HG03520 (cell line): ENCODE results near the gene TMEM43.

ENCODE experiments used
- ATAC-seq: cut with Tn5 transposase; IDR thresholded peaks from one replicate; pipeline ENCODE4 v1.9.1; 2021; ENCODE audit warnings: mild to moderate bottlenecking, moderate library complexity; ENCODE audit not compliant: unreplicated experiment

The TMEM43 gene

DNA sequence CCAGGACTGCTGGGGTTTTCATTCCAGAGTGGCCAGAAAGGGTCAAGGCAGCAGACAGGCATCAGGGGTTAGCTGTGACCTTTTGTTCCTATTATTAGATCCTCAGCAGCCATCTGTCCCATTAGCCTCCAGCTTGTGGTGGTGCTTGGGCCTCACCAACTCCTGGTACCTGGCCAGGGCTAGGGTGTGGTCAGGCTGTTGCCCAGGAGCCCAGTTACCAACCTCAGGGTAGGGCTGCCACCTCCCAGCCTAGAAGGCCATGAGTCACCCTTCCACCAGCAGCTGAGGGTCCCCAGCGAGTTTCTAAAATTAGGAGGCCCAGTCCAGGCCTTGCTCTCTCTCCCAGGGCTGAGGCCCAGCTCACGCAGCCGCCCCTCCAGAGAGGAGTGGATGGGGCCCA is 12.2 kb downstream of the TMEM43 start:
- ATAC-seq: no peak

- ATAC-seq: no peak
Measured at GRCh38 chr3:14137445-14137844, 12.6 kb downstream of the TMEM43 start.

DNA sequence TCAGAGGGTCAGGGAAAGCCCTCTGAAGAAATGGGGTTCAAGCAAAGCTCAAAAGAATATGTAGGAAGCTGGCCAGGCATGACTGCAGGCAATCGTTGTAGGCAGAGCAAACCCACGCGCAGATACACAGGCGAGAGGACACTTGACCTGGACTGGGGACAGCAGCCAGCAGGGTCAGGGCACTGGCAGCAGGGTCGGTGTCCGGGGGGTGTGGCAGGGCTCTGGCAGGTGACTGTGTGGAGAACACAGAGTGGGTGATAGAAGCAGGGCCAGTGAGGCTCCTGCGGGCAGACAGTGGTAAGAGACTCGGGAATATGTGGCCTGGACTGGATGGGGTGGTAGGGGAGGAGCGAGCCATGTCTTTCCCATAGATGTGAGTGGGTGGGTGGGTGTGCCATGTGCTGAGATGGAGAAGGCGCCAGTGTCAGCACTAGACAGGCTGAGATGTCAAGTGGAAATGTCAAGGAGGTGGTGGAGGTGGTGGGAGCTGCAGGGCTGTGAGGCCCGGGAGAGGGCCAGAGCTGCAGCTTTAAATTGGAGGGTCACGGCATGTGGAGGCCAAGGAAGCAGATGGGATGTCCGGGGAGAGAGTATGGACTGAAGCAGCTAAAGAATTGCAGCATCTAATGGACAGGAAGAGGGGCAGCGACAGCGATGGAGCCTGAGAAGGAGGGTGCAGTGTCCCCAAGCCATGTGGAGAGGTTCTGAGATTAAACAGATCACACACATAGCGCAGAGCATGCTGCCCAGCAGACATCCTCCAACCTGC is 13.4 kb downstream of the TMEM43 start:
- no peak for ATAC-seq

DNA sequence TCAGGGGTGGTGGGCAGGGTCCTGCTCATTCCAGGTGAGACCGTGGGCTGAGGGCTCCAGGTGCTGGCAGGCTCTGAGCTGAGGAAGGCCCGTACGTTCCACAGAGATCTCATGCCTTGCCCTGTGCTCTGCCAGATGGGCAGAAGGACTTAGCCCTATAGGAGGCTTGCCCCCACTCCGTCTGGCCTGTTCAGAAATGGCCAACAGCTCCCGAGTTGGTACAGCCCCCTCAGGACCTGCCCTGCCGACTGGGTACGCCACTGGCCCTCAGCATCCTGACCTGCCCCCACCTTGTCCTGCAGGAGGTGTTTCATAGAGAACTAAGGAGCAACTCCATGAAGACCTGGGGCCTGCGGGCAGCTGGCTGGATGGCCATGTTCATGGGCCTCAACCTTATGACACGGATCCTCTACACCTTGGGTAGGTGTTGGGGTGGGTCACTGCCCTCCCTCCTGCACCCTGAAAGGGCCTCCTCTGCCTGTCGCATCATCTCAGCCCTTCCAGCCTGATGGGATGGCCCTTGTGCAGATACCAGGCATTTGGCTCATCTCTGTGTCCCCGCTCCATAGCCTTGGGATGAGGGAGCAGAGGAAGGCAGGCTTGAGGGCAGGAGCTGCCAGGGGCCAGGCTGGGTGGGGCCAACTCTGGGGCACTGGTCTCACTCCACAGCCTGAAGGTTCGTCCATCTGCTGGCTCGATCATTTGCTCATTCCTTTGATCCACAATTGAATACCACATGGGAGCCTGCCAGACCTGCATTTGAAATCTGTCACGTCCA is 14.2 kb downstream of the TMEM43 start:
- ATAC-seq: no peak

GRCh38 chr3:14139771-14140170 is 14.9 kb downstream of the TMEM43 start:
- no peak for ATAC-seq

DNA sequence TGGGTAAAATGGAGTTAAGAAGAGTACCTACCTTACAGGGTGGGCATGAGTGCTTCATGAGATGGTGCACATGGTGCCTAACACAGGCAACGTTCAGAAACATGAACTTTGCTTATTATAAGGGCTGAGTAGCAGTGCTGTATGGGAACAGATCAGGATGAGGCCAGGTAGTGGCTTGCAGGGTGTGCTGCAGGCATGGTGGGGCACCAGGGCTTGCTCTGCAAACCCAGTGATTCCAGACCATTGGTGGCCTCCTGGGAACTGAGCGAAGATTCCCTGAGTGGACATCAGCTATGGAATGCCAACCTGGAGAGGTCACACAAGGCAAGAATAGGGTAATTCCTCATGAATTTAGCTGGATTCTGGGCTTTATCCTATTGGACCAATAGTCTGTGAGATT is 15.8 kb downstream of the TMEM43 start:
- no peak for ATAC-seq

DNA sequence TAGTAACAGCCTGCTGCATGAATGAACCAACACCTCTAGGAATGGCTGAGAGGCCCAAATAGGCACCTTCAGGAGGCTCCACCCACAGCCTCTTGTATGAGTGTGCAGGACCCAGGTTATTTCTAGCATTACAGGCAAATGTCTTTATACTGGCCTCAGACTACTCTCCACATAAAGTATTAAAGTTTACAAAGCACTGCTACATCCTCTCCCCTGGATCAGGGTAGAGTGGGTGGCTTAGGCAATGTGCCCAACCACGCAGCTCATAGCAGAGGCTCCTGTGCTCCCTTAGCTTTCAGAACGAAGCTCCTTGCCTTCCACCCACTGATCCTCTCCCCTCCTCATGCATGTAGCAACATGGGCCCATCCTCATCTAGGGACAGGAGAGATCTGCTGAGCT is 16.3 kb downstream of the TMEM43 start:
- ATAC-seq: no peak

GRCh38 chr3:14141602-14142341 is 16.9 kb downstream of the TMEM43 start:
- no peak for ATAC-seq

DNA sequence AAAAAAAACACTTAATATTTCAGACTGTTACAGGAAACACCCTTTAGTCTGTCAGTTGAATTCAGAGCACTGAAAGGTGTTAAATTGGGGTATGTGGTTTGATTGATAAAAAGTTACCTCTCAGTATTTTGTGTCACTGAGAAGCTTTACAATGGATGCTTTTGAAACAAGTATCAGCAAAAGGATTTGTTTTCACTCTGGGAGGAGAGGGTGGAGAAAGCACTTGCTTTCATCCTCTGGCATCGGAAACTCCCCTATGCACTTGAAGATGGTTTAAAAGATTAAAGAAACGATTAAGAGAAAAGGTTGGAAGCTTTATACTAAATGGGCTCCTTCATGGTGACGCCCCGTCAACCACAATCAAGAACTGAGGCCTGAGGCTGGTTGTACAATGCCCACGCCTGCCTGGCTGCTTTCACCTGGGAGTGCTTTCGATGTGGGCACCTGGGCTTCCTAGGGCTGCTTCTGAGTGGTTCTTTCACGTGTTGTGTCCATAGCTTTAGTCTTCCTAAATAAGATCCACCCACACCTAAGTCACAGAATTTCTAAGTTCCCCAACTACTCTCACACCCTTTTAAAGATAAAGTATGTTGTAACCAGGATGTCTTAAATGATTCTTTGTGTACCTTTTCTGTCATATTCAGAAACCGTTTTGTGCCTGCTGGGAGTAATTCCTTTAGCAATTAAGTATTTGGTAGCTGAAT is 17.9 kb downstream of the TMEM43 start:
- ATAC-seq: no peak

GRCh38 chr3:14143271-14144225 is 18.7 kb downstream of the TMEM43 start:
- ATAC-seq: no peak

GRCh38 chr3:14144423-14145075 is 19.7 kb downstream of the TMEM43 start:
- ATAC-seq: peak; percentile 97

GRCh38 chr3:14145236-14145635 is 20.4 kb downstream of the TMEM43 start:
- no peak for ATAC-seq

- ATAC-seq: no peak
Measured at GRCh38 chr3:14145670-14146380, 21.0 kb downstream of the TMEM43 start.

GRCh38 chr3:14146381-14147065 is 21.7 kb downstream of the TMEM43 start:
- ATAC-seq: no peak

DNA sequence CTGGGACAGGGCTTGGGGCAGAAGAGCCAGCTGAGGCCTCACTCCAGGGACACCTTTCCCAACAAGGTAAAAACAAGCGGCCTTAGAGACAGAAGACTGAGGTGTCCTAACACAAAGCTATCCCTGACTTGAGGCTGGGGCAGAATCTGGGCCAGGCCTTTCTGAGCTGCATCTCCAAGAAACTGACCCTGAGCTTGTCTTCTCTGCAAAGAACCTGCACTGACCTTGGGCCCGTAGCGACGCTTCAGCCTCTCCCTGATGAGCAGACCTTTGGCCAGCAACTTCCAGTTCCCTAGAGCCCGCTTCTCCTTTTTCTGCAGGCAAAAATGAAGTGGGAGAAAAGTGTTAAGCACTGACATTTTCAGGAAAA is 22.2 kb downstream of the TMEM43 start:
- no peak for ATAC-seq

DNA sequence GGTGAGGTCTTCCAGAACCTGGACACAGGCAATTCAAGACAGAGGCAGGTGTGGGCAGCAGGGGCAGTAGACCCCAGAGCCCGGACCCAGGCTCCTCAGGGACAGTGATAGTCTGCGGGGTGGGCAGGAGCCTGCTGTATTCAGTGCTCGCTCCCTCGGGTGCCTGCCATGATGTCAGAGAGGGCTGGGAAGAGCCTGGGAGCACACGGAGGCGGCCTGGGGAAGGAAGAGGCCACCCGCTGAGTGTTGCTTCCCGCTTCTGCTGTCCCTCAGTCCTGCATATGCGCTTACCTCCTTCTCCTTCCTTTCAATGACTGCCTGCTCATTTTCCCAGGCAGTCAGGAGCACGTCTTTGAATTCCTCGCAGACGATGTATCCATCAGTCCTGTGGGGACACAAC is 22.8 kb downstream of the TMEM43 start:
- no peak for ATAC-seq

- ATAC-seq: no peak
Measured at GRCh38 chr3:14148041-14148985, 23.5 kb downstream of the TMEM43 start.
